Parathyroid adenoma (tissue), 2 donors: ENCODE data around the gene OPCML.

Experiments used
- H2AFZ ChIP-seq: fragments of 300-600 bp; sonication (generic); one replicate; pipeline ENCODE4 v1.7.0; 2017; ENCODE audit warnings: antibody characterized with exemption, mild to moderate bottlenecking
- H3K27ac ChIP-seq: fragments of 300-600 bp; sonication (generic); one replicate; pipeline ENCODE4 v1.7.0; 2017
- H3K27me3 ChIP-seq: fragments of 300-600 bp; sonication (generic); one replicate; pipeline ENCODE4 v1.7.0; 2017; ENCODE audit warnings: low read length; ENCODE audit not compliant: control insufficient read depth, insufficient read depth
- H3K36me3 ChIP-seq: fragments of 300-600 bp; sonication (generic); one replicate; pipeline ENCODE4 v1.7.0; 2017; ENCODE audit warnings: low read length; ENCODE audit not compliant: control insufficient read depth, insufficient read depth
- H3K4me1 ChIP-seq: fragments of 300-600 bp; sonication (generic); one replicate; pipeline ENCODE4 v1.7.0; 2017; ENCODE audit warnings: control low read depth
- H3K4me2 ChIP-seq: fragments of 300-600 bp; sonication (generic); one replicate; pipeline ENCODE4 v1.7.0; 2017; ENCODE audit warnings: low read length
- H3K4me3 ChIP-seq: fragments of 300-600 bp; sonication (generic); one replicate; pipeline ENCODE4 v1.7.0; 2017; ENCODE audit warnings: low read depth, low read length
- H3K79me2 ChIP-seq: fragments of 300-600 bp; sonication (generic); one replicate; pipeline ENCODE4 v1.7.0; 2017; ENCODE audit warnings: control low read depth
- H3K9ac ChIP-seq: fragments of 300-600 bp; sonication (generic); one replicate; pipeline ENCODE4 v1.7.0; 2017; ENCODE audit warnings: mild to moderate bottlenecking
- H3K9me3 ChIP-seq: fragments of 300-600 bp; sonication (generic); one replicate; pipeline ENCODE4 v1.7.0; 2017; ENCODE audit warnings: low read length; ENCODE audit not compliant: control insufficient read depth
- CTCF ChIP-seq: fragments of 300-600 bp; sonication (generic); IDR thresholded peaks from one replicate; pipeline ENCODE4 v1.7.0; 2017; ENCODE audit warnings: antibody characterized with exemption, mild to moderate bottlenecking
- donor health status: primary hyperparathyroidism.

Gene OPCML

GRCh38 chr11:132459736-132460135 is 1072.6 kb downstream of the OPCML start:
- Histone ChIP-seq H3K27me3 (no peaks in the 10 kb centered on the region), H3K9me3 (no peaks in the 10 kb centered on the region)

GRCh38 chr11:132457445-132457844 is 1074.9 kb downstream of the OPCML start:
- H3K4me2 ChIP-seq = no peak overlapping the region
- no peaks in the 10 kb centered on the region for H3K9me3 ChIP-seq
- H3K79me2 ChIP-seq = no peaks in the 10 kb centered on the region
- no peak overlapping the region for H3K9ac ChIP-seq
- H3K27ac ChIP-seq = no peak overlapping the region
- H3K4me1 ChIP-seq = no peaks in the 10 kb centered on the region
- H3K36me3 ChIP-seq = no peaks in the 10 kb centered on the region
- no peak overlapping the region for H2AFZ ChIP-seq
- no peak overlapping the region for H3K4me3 ChIP-seq
- TF ChIP-seq CTCF = no peak
- no peaks in the 10 kb centered on the region for H3K27me3 ChIP-seq

More at GRCh38 chr11:132459736-132460135, 1072.6 kb downstream of the OPCML start:
- Histone ChIP-seq H3K36me3 (no peaks in the 10 kb centered on the region), H3K27ac (no peak overlapping the region), H3K4me2 (no peak overlapping the region), H3K4me3 (no peak overlapping the region), H3K79me2 (no peaks in the 10 kb centered on the region), H2AFZ (no peak overlapping the region), H3K4me1 (no peaks in the 10 kb centered on the region), H3K9ac (no peak overlapping the region)
- TF ChIP-seq CTCF = no peak

DNA sequence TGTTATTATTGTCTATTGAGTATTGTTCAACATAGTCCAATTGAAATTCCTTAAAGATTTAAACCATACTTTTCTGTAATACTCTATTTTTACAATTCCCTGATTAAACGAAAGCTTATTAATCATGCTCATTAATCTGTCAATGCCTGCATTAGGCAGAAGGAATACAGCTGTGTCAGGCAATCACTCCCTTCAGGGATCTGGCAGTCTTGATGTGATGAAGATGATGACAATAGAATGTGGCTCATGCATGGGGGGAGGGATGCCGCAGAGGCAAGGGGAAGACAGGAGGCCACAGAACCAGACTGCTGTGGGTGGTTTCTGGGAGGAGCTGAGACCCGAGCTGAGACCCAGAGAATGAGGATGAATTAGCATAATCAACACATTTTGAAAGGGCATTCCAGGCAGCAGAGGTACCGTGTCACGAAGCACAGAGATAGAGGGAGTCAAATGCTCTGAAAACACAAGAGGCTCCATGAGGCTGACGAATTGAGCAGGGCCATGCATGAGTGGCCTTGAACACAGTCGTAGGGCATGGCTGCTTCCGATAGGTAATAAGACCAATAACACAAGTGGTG is 1075.5 kb downstream of the OPCML start:
- Histone ChIP-seq H3K27me3 (no peaks in the 10 kb centered on the region), H3K79me2 (no peaks in the 10 kb centered on the region), H3K9me3 (no peaks in the 10 kb centered on the region), H2AFZ (no peak overlapping the region), H3K4me2 (no peak overlapping the region), H3K27ac (no peak overlapping the region), H3K4me1 (no peaks in the 10 kb centered on the region), H3K9ac (no peak overlapping the region), H3K36me3 (no peaks in the 10 kb centered on the region), H3K4me3 (no peak overlapping the region)
- no peak for TF ChIP-seq CTCF

DNA sequence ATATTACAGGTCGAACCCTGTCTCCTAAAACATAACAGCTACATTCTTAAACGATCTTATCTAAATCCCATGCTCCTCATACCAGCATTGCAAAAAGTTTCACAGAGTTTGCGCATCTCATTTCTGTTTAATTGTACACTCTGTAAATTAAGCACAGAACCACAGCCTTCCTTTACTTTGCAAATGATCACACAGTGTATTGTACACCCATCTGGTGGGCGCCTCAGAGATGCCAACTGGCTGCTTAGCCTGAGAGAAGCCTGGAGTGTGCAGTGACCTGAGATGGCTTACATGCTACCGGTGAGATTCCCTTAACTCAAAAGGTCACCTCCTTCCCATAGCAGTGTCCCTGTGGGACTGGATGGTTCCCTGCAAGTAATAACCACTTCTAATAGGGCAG is 1077.3 kb downstream of the OPCML start:
- H3K4me2 ChIP-seq = no peak overlapping the region
- H3K4me1 ChIP-seq = no peaks in the 10 kb centered on the region
- H3K27me3 ChIP-seq = no peaks in the 10 kb centered on the region
- no peak overlapping the region for H3K9ac ChIP-seq
- H2AFZ ChIP-seq = no peak overlapping the region
- H3K79me2 ChIP-seq = no peaks in the 10 kb centered on the region
- H3K36me3 ChIP-seq = no peaks in the 10 kb centered on the region
- H3K27ac ChIP-seq = no peak overlapping the region
- no peaks in the 10 kb centered on the region for H3K9me3 ChIP-seq
- TF ChIP-seq CTCF = no peak
- no peak overlapping the region for H3K4me3 ChIP-seq

GRCh38 chr11:132453406-132453805 is 1078.9 kb downstream of the OPCML start:
- H3K4me3 ChIP-seq = no peak overlapping the region
- H3K79me2 ChIP-seq = no peaks in the 10 kb centered on the region
- H3K9me3 ChIP-seq = no peaks in the 10 kb centered on the region
- H3K4me2 ChIP-seq = no peak overlapping the region
- TF ChIP-seq CTCF = no peak
- H3K27me3 ChIP-seq = no peaks in the 10 kb centered on the region
- H2AFZ ChIP-seq = no peak overlapping the region
- H3K36me3 ChIP-seq = no peaks in the 10 kb centered on the region
- no peak overlapping the region for H3K27ac ChIP-seq
- H3K4me1 ChIP-seq = no peaks in the 10 kb centered on the region
- H3K9ac ChIP-seq = no peak overlapping the region
